K562 (cell line): ENCODE results near the gene PIP4K2A. TPM values are rescaled to one million over a fixed set of nuclear protein-coding genes. Genes with fewer than 3 reads are reported as not detected.

ENCODE experiments used
- ATAC-seq: fragments of 200-7000 bp; cut with Tn5 transposase; 3 replicates; pipeline ENCODE4 v1.9.1; 2020; ENCODE audit warnings: moderate library complexity
- BruUV-seq: library from RNA; stranded (reverse); fragments of 400-500 nt; replicated peaks from 2 replicates; lab custom pipeline; 2021; lab: Mats Ljungman, UMichigan
- CTCF ChIA-PET: fragments of 300-600 bp; formaldehyde crosslinking; extraction: SDS; loops from one replicate; lab custom pipeline; 2021; ENCODE audit warnings: low intra/inter-chr PET ratio; lab: Yijun Ruan, JAX
- POLR2A ChIA-PET: fragments of 300-600, 350-650 bp; sonication (Branson Sonifier 250); formaldehyde crosslinking; extraction: SDS; loops from one replicate; lab custom pipeline; 2021; ENCODE audit warnings: antibody characterized with exemption, inconsistent platforms; lab: Yijun Ruan, JAX
- DNase-seq, 4 experiments: peaks; one replicate each; pipeline versions ENCODE4 v3.0.0 to v3.0.0-alpha.2; 2011 to 2018; ENCODE audit warnings: low spot score in 3 of 4, mixed read lengths in 3 of 4; ENCODE audit errors: extremely low read depth in 1 of 4
- FAIRE-seq: peaks from 2 replicates; lab custom pipeline; 2011; peaks lifted over from hg19 to GRCh38; lab: Jason Lieb, UNC
- H2AFZ ChIP-seq: 2 replicates; pipeline ENCODE4 v1.6.0; 2011; ENCODE audit warnings: low read depth, low read length, control low read depth, inconsistent platforms
- H3K27ac ChIP-seq: fragments of 200-600 bp; 3 replicates; pipeline ENCODE4 v1.8.0; 2011; ENCODE audit warnings: low read depth, mild to moderate bottlenecking, control low read depth, inconsistent platforms, low read length, moderate library complexity, mixed read lengths; ENCODE audit errors: extremely low read depth
- H3K27me3 ChIP-seq, 2 experiments: fragments of 300-600 bp in 1 of 2; 2 replicates in 1 of 2; 3 replicates in 1 of 2; pipeline versions ENCODE4 v1.6.0 to v1.8.0; 2011; ENCODE audit warnings: inconsistent platforms in 2 of 2, low read length in 2 of 2, mild to moderate bottlenecking in 1 of 2, mixed read lengths in 1 of 2, moderate library complexity in 1 of 2; ENCODE audit not compliant: control insufficient read depth in 2 of 2, insufficient read depth in 2 of 2
- H3K36me3 ChIP-seq: fragments of 300-600 bp; 3 replicates; pipeline ENCODE4 v1.8.0; 2011; ENCODE audit warnings: mild to moderate bottlenecking, low read length, inconsistent platforms; ENCODE audit not compliant: control insufficient read depth, insufficient read depth
- H3K4me1 ChIP-seq, 2 experiments: fragments of 200-600 bp in 1 of 2; replicated peaks in 1 of 2; 2 replicates in 1 of 2; 3 replicates in 1 of 2; pipeline versions ENCODE4 v1.5.1 to v1.8.0; 2011; ENCODE audit warnings: inconsistent platforms in 2 of 2, low read length in 2 of 2, mild to moderate bottlenecking in 1 of 2, mixed read lengths in 1 of 2, moderate library complexity in 1 of 2; ENCODE audit not compliant: control insufficient read depth in 2 of 2, insufficient read depth in 2 of 2
- H3K4me2 ChIP-seq: 2 replicates; pipeline ENCODE4 v1.6.1; 2011; ENCODE audit warnings: low read length, control low read depth, inconsistent platforms, mixed read lengths; ENCODE audit not compliant: insufficient read depth
- H3K4me3 ChIP-seq: fragments of 200-600 bp; sonication (generic), shearing (Covaris generic); 2 replicates; pipeline ENCODE4 v1.5.1; 2016; ENCODE audit warnings: control low read depth, inconsistent platforms
- H3K79me2 ChIP-seq: fragments of 200-600 bp; 3 replicates; pipeline ENCODE4 v1.8.0; 2011; ENCODE audit warnings: low read length, inconsistent platforms; ENCODE audit not compliant: control insufficient read depth, insufficient read depth
- H3K9ac ChIP-seq, 2 experiments: 2 replicates each; pipeline versions ENCODE4 v1.6.0 to v1.6.1; 2011; ENCODE audit warnings: low read depth in 2 of 2, low read length in 2 of 2, control low read depth in 1 of 2, inconsistent platforms in 1 of 2, mild to moderate bottlenecking in 1 of 2, mixed read lengths in 1 of 2; ENCODE audit not compliant: insufficient read depth in 1 of 2
- H3K9me1 ChIP-seq: one replicate; pipeline ENCODE4 v1.6.0; 2011; ENCODE audit warnings: inconsistent platforms, mild to moderate bottlenecking, low read length, moderate library complexity; ENCODE audit not compliant: control insufficient read depth, insufficient read depth
- H3K9me3 ChIP-seq: replicated peaks from 2 replicates; pipeline ENCODE4 v1.5.1; 2011; ENCODE audit warnings: low read depth, low read length, inconsistent platforms; ENCODE audit not compliant: control insufficient read depth, insufficient read depth
- H4K20me1 ChIP-seq: replicated peaks from 2 replicates; pipeline ENCODE4 v1.6.1; 2011; ENCODE audit warnings: low read length, inconsistent platforms, mixed read lengths; ENCODE audit not compliant: control insufficient read depth, insufficient read depth
- DDX20 ChIP-seq: fragments of 450-650 bp; IDR thresholded peaks from 2 replicates; pipeline ENCODE4 v1.6.1; 2016; ENCODE audit warnings: missing genetic modification characterization, low read depth, mild to moderate bottlenecking, missing compliant biosample characterization, moderate library complexity
- DIDO1 ChIP-seq: fragments of 450-650 bp; IDR thresholded peaks from 2 replicates; pipeline ENCODE4 v1.6.1; 2016; ENCODE audit warnings: low read depth, missing biosample characterization, missing genetic modification characterization
- DPF2 ChIP-seq: fragments of 450-650 bp; IDR thresholded peaks from 2 replicates; pipeline ENCODE4 v1.6.1; 2016
- HEY1 ChIP-seq: fragments of 250-450 bp; sonication (Bioruptor Pico); IDR thresholded peaks from 2 replicates; pipeline ENCODE4 v1.5.0; 2020; ENCODE audit warnings: mild to moderate bottlenecking, moderate library complexity, borderline replicate concordance
- MAX ChIP-seq: sonication (generic); formaldehyde crosslinking; IDR thresholded peaks from 2 replicates; pipeline ENCODE4 v1.9.0; 2022; ENCODE audit warnings: mild to moderate bottlenecking, missing genetic modification reagents
- MXD1 ChIP-seq: fragments of 250-450 bp; sonication (Bioruptor Pico); IDR thresholded peaks from 2 replicates; pipeline ENCODE4 v1.8.0; 2021; ENCODE audit warnings: borderline replicate concordance, mild to moderate bottlenecking, moderate library complexity; ENCODE audit not compliant: poor library complexity, severe bottlenecking
- NCOA2 ChIP-seq, 2 experiments: fragments of 450-650 bp; IDR thresholded peaks; 2 replicates each; pipeline ENCODE4 v1.6.1; 2018; ENCODE audit warnings: mild to moderate bottlenecking in 2 of 2, moderate library complexity in 1 of 2; ENCODE audit not compliant: partially characterized antibody in 2 of 2
- PHF8 ChIP-seq: fragments of 200-600 bp; sonication (generic); IDR thresholded peaks from 2 replicates; pipeline ENCODE4 v1.6.1; 2012; ENCODE audit warnings: mixed run types, mild to moderate bottlenecking, inconsistent platforms, low read length, moderate library complexity, borderline replicate concordance
- POLR3G ChIP-seq: IDR thresholded peaks from 2 replicates; pipeline ENCODE4 v1.6.1; 2011; ENCODE audit not compliant: insufficient read length, insufficient replicate concordance; ENCODE audit errors: extremely low read depth
- RERE ChIP-seq: sonication (generic); formaldehyde crosslinking; IDR thresholded peaks from 2 replicates; pipeline ENCODE4 v1.8.0; 2023; ENCODE audit warnings: missing genetic modification reagents, mild to moderate bottlenecking, borderline replicate concordance
- SP1 ChIP-seq: sonication (generic); formaldehyde crosslinking; IDR thresholded peaks from 2 replicates; pipeline ENCODE4 v1.8.1; 2022; ENCODE audit warnings: mild to moderate bottlenecking, missing genetic modification reagents
- SRSF9 ChIP-seq: fragments of 200-400 bp; formaldehyde crosslinking; IDR thresholded peaks from 2 replicates; pipeline ENCODE4 v1.6.1; 2017; ENCODE audit warnings: low read depth, low read length, borderline replicate concordance
- TCF7 ChIP-seq: sonication (generic); IDR thresholded peaks from 2 replicates; pipeline ENCODE4 v1.6.1; 2016; ENCODE audit warnings: antibody characterized with exemption, borderline replicate concordance
- U2AF2 ChIP-seq: fragments of 200-400 bp; formaldehyde crosslinking; optimal IDR thresholded peaks from 2 replicates; pipeline ENCODE3; 2017; ENCODE audit warnings: low read depth, mild to moderate bottlenecking, low read length
- ZBTB8A ChIP-seq: fragments of 450-650 bp; IDR thresholded peaks from 2 replicates; pipeline ENCODE4 v1.6.1; 2018; ENCODE audit warnings: mild to moderate bottlenecking, moderate library complexity; ENCODE audit not compliant: partially characterized antibody
- ZNF263 ChIP-seq: sonication (generic); formaldehyde crosslinking; IDR thresholded peaks from 2 replicates; pipeline ENCODE4 v1.8.0; 2022; ENCODE audit warnings: mild to moderate bottlenecking, missing genetic modification reagents, borderline replicate concordance
- WGBS: fragments of 100-300 bp; shearing (Covaris generic); methylation state at CpG from one replicate; pipeline ENCODE4 v1.1.6; 2016; ENCODE audit warnings: low coverage, mixed read lengths; ENCODE audit not compliant: insufficient coverage; ENCODE audit errors: missing lambda C conversion rate; 5-methylcytosine and 5-hydroxymethylcytosine counted together
- in situ Hi-C: fragments of 300-500 bp; cut with MboI; formaldehyde crosslinking; loops from 4 replicates; pipeline ENCODE4 v1.15.0; 2018; ENCODE audit warnings: inconsistent platforms, mixed read lengths
- intact Hi-C: fragments of 100-400 bp; cut with micrococcal nuclease; formaldehyde crosslinking; loops from 2 replicates; pipeline ENCODE4 v1.14.2; 2022
- polyA plus RNA-seq, 8 experiments: library from polyadenylated mRNA; depleted of rRNA in 4 of 8; stranded (reverse) in 5 of 8; unstranded in 3 of 8; fragments of >200 nt; fragmentation: Nextera tagmentation in 2 of 8; fragmentation: Illumina TruSeq in 1 of 8; extraction: Ambion mirVana in 2 of 8; extraction: Trizol in 1 of 8; gene quantifications; 2 replicates each; pipeline versions ENCODE4 v1.2.1 to v1.2.3, GENCODE V29; 2011 to 2014; ENCODE audit warnings: inconsistent platforms in 1 of 8, missing spikeins in 1 of 8
- total RNA-seq, 7 experiments: library from RNA; depleted of rRNA in 6 of 7; stranded (reverse); fragments of >200 nt in 6 of 7; fragmentation: Illumina TruSeq in 2 of 7; extraction: Trizol in 2 of 7; gene quantifications; 2 replicates each; pipeline versions ENCODE4 v1.2.1 to v1.2.3, GENCODE V29; 2011 to 2021; ENCODE audit warnings: low replicate concordance in 1 of 7

PIP4K2A gene
- total and polyA plus RNA-seq, 9 of the 15 experiments (the other 6 are each of a cell fraction or from before 2014, with no cell fraction given): 35.6 to 117 (median 71.9) TPM

GRCh38 chr10:22581461-22581860, 132.9 kb downstream of the PIP4K2A start:
- BruUV-seq: no TSS peak
- Histone ChIP-seq H3K4me2 (no peak overlapping the region), H3K9me1 (no peaks in the 10 kb centered on the region), H3K79me2 (no peaks in the 10 kb centered on the region), H3K4me3 (no peak overlapping the region), H3K27ac (no peak overlapping the region), H2AFZ (no peak overlapping the region), H3K4me1 (no peaks in the 10 kb centered on the region), H4K20me1 (no peaks in the 10 kb centered on the region), H3K36me3 (peaks cover 77% of the 10 kb centered on the region), H3K27me3 (no peaks in the 10 kb centered on the region), H3K9me3 (no peaks in the 10 kb centered on the region), H3K9ac (no peak overlapping the region)
- FAIRE-seq (no peak), DNase-seq (no peak), ATAC-seq (no peak)
- TF ChIP-seq DPF2: no peak
- TF ChIP-seq SP1: no peak
- TF ChIP-seq PHF8: no peak
- TF ChIP-seq SRSF9: no peak
- TF ChIP-seq MAX (CRISPR knock-in tag): no peak
- no peak for TF ChIP-seq U2AF2
- TF ChIP-seq ZBTB8A: no peak
- TF ChIP-seq MXD1 (CRISPR knock-in tag): no peak
- no peak for TF ChIP-seq DDX20 (tag)
- TF ChIP-seq HEY1 (CRISPR knock-in tag): no peak
- TF ChIP-seq TCF7: no peak
- no peak for TF ChIP-seq RERE
- no peak for TF ChIP-seq DIDO1 (tag)
- no peak for TF ChIP-seq ZNF263 (CRISPR knock-in tag)
- no peak for TF ChIP-seq POLR3G
- TF ChIP-seq NCOA2 (IDR thresholded peaks at IDR 0.05; ENCODE audit: partially characterized antibody in 2 of 2): no peak
- CTCF ChIA-PET: no interaction called here
- POLR2A ChIA-PET: interaction anchor here (0.6 to 0.9 kb wide), 3 partner anchors 8 to 65 kb away, joined by 3 to 4 read pairs (median 4); no protein-coding TSS in a partner anchor
- intact Hi-C loops: no loop called here
- WGBS: 100% methylated on average over 2 of the region's 2 CpGs
- in situ Hi-C loops: no loop called here
